ENCODE measurements around the gene SLC25A41. TPM values are rescaled to one million over a fixed set of nuclear protein-coding genes. Genes with fewer than 3 reads are reported as not detected.

SLC25A41 gene
- total RNA-seq, result 0.41 TPM

- no peak for FAIRE-seq
- no peak for DNase-seq (ENCODE audit: low spot score in 2 of 2)
Measured at GRCh38 chr19:6433663-6434062, at the start of gene SLC25A41. SLC25A41 (minus strand) TSS chr19:6433763; CDS start chr19:6433693, 70 bp downstream.

- DNase-seq (ENCODE audit: low spot score in 2 of 2), result no peak
- FAIRE-seq, result no peak
Measured at GRCh38 chr19:6483235-6483634, 49.7 kb upstream of the SLC25A41 start.

GRCh38 chr19:6482343-6482686, 48.8 kb upstream of the SLC25A41 start:
- DNase-seq (ENCODE audit: low spot score in 2 of 2) (no peak), FAIRE-seq (no peak)

- FAIRE-seq (no peak), DNase-seq (ENCODE audit: low spot score in 2 of 2) (no peak)
Measured at GRCh38 chr19:6481541-6482342, 48.2 kb upstream of the SLC25A41 start, which contains the start of gene DENND1C. DENND1C (minus strand) TSS chr19:6481787; CDS start chr19:6481695, 92 bp downstream.

GRCh38 chr19:6480848-6481415, 47.4 kb upstream of the SLC25A41 start:
- DNase-seq (ENCODE audit: low spot score in 2 of 2) (no peak), FAIRE-seq (no peak)

- no peak for FAIRE-seq
Measured at GRCh38 chr19:6479836-6480398, 46.4 kb upstream of the SLC25A41 start.

GRCh38 chr19:6478815-6479214, 45.3 kb upstream of the SLC25A41 start:
- DNase-seq (ENCODE audit: low spot score in 2 of 2) (no peak), FAIRE-seq (no peak)

More at GRCh38 chr19:6479836-6480398, 46.4 kb upstream of the SLC25A41 start:
- DNase-seq (ENCODE audit: low spot score in 2 of 2), result no peak

- FAIRE-seq (no peak), DNase-seq (ENCODE audit: low spot score in 2 of 2) (no peak)
Measured at GRCh38 chr19:6476896-6477431, 43.4 kb upstream of the SLC25A41 start.

- peak; percentile 66 to 87 for DNase-seq (ENCODE audit: low spot score in 2 of 2)
- FAIRE-seq, result no peak
Measured at GRCh38 chr19:6476155-6476895, 42.8 kb upstream of the SLC25A41 start.

- FAIRE-seq, result no peak
- no peak for DNase-seq (ENCODE audit: low spot score in 2 of 2)
Measured at GRCh38 chr19:6475321-6476108, 42.0 kb upstream of the SLC25A41 start.

- no peak for DNase-seq (ENCODE audit: low spot score in 2 of 2)
- FAIRE-seq, result no peak
Measured at GRCh38 chr19:6473647-6474046, 40.1 kb upstream of the SLC25A41 start.

- no peak for FAIRE-seq
- DNase-seq (ENCODE audit: low spot score in 2 of 2), result no peak
Measured at GRCh38 chr19:6472713-6473112, 39.1 kb upstream of the SLC25A41 start.

- FAIRE-seq, result no peak
- DNase-seq (ENCODE audit: low spot score in 2 of 2), result no peak
Measured at GRCh38 chr19:6471076-6471475, 37.5 kb upstream of the SLC25A41 start.

GRCh38 chr19:6470173-6470572, 36.6 kb upstream of the SLC25A41 start:
- DNase-seq (ENCODE audit: low spot score in 2 of 2) (no peak), FAIRE-seq (no peak)

- no peak for DNase-seq (ENCODE audit: low spot score in 2 of 2)
- no peak for FAIRE-seq
Measured at GRCh38 chr19:6467384-6467783, 33.8 kb upstream of the SLC25A41 start.

GRCh38 chr19:6466526-6467248, 33.1 kb upstream of the SLC25A41 start:
- DNase-seq (ENCODE audit: low spot score in 2 of 2) (no peak), FAIRE-seq (no peak)

GRCh38 chr19:6465663-6466062, 32.1 kb upstream of the SLC25A41 start:
- FAIRE-seq (no peak), DNase-seq (ENCODE audit: low spot score in 2 of 2) (no peak)

GRCh38 chr19:6465006-6465405, 31.4 kb upstream of the SLC25A41 start:
- DNase-seq (ENCODE audit: low spot score in 2 of 2), result no peak
- no peak for FAIRE-seq
